H1 (cell line): ENCODE measurements around the gene LRRC2.

Experiments
- NRF1 ChIP-seq: IDR thresholded peaks from 2 replicates; pipeline ENCODE4 v1.6.1; 2011; ENCODE audit warnings: mild to moderate bottlenecking, low read depth, low read length, improper control_type of control experiment
- RNF2 ChIP-seq: fragments of 200-900, 300-1000 bp; sonication (generic); IDR thresholded peaks from 2 replicates; pipeline ENCODE4 v1.7.1; 2016; ENCODE audit warnings: borderline replicate concordance, low read depth, mild to moderate bottlenecking, antibody characterized with exemption, low read length; ENCODE audit not compliant: poor library complexity, severe bottlenecking; ENCODE audit errors: missing control alignments
- ZNF274 ChIP-seq: IDR thresholded peaks from 2 replicates; pipeline ENCODE4 v1.7.0; 2012; ENCODE audit warnings: low read length, borderline replicate concordance; ENCODE audit errors: extremely low read depth
- TF ChIP-seq, protein P1 (sequence below), 3 experiments: IDR thresholded peaks; 1 replicate in 2 of 3; 2 replicates in 1 of 3; pipeline versions ENCODE4 v1.5.1 to v1.6.1; 2011; ENCODE audit warnings: low read length in 3 of 3, mild to moderate bottlenecking in 3 of 3, inconsistent platforms in 2 of 3, low read depth in 1 of 3, moderate library complexity in 1 of 3; ENCODE audit not compliant: insufficient read depth in 1 of 3; ENCODE audit errors: control extremely low read depth in 1 of 3

DNA sequence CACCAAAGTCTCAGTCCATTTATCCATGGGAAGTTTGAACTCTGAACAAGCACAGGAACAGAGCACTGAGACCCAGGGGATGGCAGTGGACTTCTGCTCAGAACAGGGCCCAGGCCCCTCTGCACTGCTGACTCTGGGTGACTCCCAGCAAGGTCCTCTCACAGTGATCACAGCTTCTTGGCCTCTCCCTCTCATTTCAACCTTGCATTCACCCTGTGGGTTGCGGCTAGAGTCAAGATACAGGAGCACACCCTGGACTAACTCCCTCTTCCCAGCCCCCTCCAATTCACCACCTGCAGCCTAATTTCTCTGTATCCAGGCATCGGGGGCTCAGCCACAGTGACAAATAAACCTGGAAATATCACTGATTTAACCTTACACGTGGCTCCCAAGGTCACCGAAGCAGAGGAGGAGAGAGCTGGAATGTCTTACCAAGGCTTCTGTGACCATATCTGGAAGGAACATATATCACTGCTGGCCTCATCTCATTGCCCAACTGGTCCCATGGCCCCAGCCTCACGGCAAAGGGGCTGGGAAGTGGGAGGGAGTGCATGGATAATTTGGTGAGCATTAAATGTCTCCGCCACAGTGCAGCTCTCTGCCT, 67.1 kb downstream of the LRRC2 start:
- TF ChIP-seq, protein P1, sequence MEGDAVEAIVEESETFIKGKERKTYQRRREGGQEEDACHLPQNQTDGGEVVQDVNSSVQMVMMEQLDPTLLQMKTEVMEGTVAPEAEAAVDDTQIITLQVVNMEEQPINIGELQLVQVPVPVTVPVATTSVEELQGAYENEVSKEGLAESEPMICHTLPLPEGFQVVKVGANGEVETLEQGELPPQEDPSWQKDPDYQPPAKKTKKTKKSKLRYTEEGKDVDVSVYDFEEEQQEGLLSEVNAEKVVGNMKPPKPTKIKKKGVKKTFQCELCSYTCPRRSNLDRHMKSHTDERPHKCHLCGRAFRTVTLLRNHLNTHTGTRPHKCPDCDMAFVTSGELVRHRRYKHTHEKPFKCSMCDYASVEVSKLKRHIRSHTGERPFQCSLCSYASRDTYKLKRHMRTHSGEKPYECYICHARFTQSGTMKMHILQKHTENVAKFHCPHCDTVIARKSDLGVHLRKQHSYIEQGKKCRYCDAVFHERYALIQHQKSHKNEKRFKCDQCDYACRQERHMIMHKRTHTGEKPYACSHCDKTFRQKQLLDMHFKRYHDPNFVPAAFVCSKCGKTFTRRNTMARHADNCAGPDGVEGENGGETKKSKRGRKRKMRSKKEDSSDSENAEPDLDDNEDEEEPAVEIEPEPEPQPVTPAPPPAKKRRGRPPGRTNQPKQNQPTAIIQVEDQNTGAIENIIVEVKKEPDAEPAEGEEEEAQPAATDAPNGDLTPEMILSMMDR (IDR thresholded peaks at IDR 0.05; ENCODE audit: control extremely low read depth in 1 of 3, insufficient read depth in 1 of 3, low read depth in 1 of 3, low read length in 3 of 3): no peak
- no peak for TF ChIP-seq RNF2
- no peak for TF ChIP-seq NRF1
- no peak for TF ChIP-seq ZNF274
